NCI-H2196 treated with DMSO at 0.1 percent for 48 hours (cell line): ENCODE data around the gene SYCE3.

Source experiments
- DNase-seq: peaks from one replicate; lab custom pipeline; 2025; ENCODE audit not compliant: unreplicated experiment; lab: John Stamatoyannopoulos, UW

Gene SYCE3

GRCh38 chr22:50600967-50601668, 38.4 kb upstream of the SYCE3 start:
- no peak for DNase-seq

GRCh38 chr22:50600538-50600937, 37.8 kb upstream of the SYCE3 start, which contains the start of gene MAPK8IP2:
TSS of gene MAPK8IP2 (plus strand) at chr22:50600793. CDS start at chr22:50600819, 26 bp downstream.
- DNase-seq = no peak

- no peak for DNase-seq
These were observed 37.2 kb upstream of the SYCE3 start for GRCh38 chr22:50599816-50600455.

GRCh38 chr22:50597097-50597496, 34.4 kb upstream of the SYCE3 start:
- no peak for DNase-seq

- no peak for DNase-seq
These were observed 32.5 kb upstream of the SYCE3 start for GRCh38 chr22:50595189-50595588.

GRCh38 chr22:50587407-50587806, 24.7 kb upstream of the SYCE3 start:
- no peak for DNase-seq

GRCh38 chr22:50586416-50586815, 23.7 kb upstream of the SYCE3 start:
- no peak for DNase-seq

- DNase-seq = no peak
These were observed 23.1 kb upstream of the SYCE3 start for GRCh38 chr22:50585781-50586180.

- no peak for DNase-seq
These were observed 22.5 kb upstream of the SYCE3 start for GRCh38 chr22:50585238-50585637.

GRCh38 chr22:50584106-50585096, 21.7 kb upstream of the SYCE3 start:
- DNase-seq = no peak

- DNase-seq = no peak
These were observed 20.7 kb upstream of the SYCE3 start for GRCh38 chr22:50583294-50583861.

GRCh38 chr22:50582493-50583293, 20.0 kb upstream of the SYCE3 start, which contains the start of gene CHKB:
TSS of gene CHKB (minus strand) at chr22:50582849. CDS start at chr22:50582781, 68 bp downstream.
- DNase-seq = peak; percentile 88

- no peak for DNase-seq
These were observed 19.3 kb upstream of the SYCE3 start for GRCh38 chr22:50581950-50582492.

- no peak for DNase-seq
These were observed 18.6 kb upstream of the SYCE3 start for GRCh38 chr22:50581031-50581949.

GRCh38 chr22:50579752-50580151, 17.0 kb upstream of the SYCE3 start:
- no peak for DNase-seq

GRCh38 chr22:50578776-50579310, 16.1 kb upstream of the SYCE3 start:
- DNase-seq = no peak

GRCh38 chr22:50577987-50578775, 15.5 kb upstream of the SYCE3 start, which contains the start of gene CPT1B:
TSS of gene CPT1B (minus strand) at chr22:50578427. CDS start at chr22:50577915, 512 bp downstream.
- no peak for DNase-seq

- DNase-seq = no peak
These were observed 14.9 kb upstream of the SYCE3 start for GRCh38 chr22:50577697-50577986.
